HepG2 (cell line): Measurements from ENCODE around the gene ZFP62. TPM values are rescaled to one million over a fixed set of nuclear protein-coding genes. Genes with fewer than 3 reads are reported as not detected.

Experiments
- ATAC-seq: fragments of 200-7000 bp; cut with Tn5 transposase; 3 replicates; pipeline ENCODE4 v1.9.1; 2020; ENCODE audit warnings: mild to moderate bottlenecking, moderate library complexity
- BruUV-seq: library from RNA; stranded (reverse); fragments of 400-500 nt; replicated peaks from 2 replicates; lab custom pipeline; 2021; lab: Mats Ljungman, UMichigan
- CTCF ChIA-PET: fragments of 300-600 bp; formaldehyde crosslinking; extraction: SDS; loops from one replicate; lab custom pipeline; 2021; ENCODE audit warnings: low total read pairs, inconsistent platforms, low intra/inter-chr PET ratio; lab: Yijun Ruan, JAX
- POLR2A ChIA-PET: fragments of 350-600 bp; sonication (Branson Sonifier 250); formaldehyde crosslinking; loops from one replicate; lab custom pipeline; 2020; ENCODE audit warnings: antibody characterized with exemption, inconsistent platforms; lab: Yijun Ruan, JAX
- DNase-seq: peaks from one replicate; pipeline ENCODE4 v3.0.0-alpha.2; 2015; ENCODE audit warnings: low spot score
- FAIRE-seq: peaks from 3 replicates; lab custom pipeline; 2011; peaks lifted over from hg19 to GRCh38; lab: Jason Lieb, UNC
- H2AFZ ChIP-seq: one replicate; pipeline ENCODE4 v1.6.1; 2011; ENCODE audit warnings: low read length, inconsistent platforms
- H3K27ac ChIP-seq: fragments of 300-600 bp; 3 replicates; pipeline ENCODE4 v1.8.0; 2011; ENCODE audit warnings: mixed run types, mild to moderate bottlenecking, mixed read lengths, low read length, inconsistent platforms; ENCODE audit not compliant: insufficient read depth; ENCODE audit errors: extremely low read length
- H3K27me3 ChIP-seq, 2 experiments: fragments of 200-600 bp in 1 of 2; 2 replicates in 1 of 2; 3 replicates in 1 of 2; pipeline versions ENCODE4 v1.6.0 to v1.8.0; 2011; ENCODE audit warnings: low read length in 2 of 2, mild to moderate bottlenecking in 2 of 2, moderate library complexity in 2 of 2, inconsistent platforms in 1 of 2; ENCODE audit not compliant: insufficient read depth in 2 of 2, control insufficient read depth in 1 of 2
- H3K36me3 ChIP-seq, 2 experiments: fragments of 200-600 bp in 1 of 2; replicated peaks in 1 of 2; 2 replicates in 1 of 2; 3 replicates in 1 of 2; pipeline versions ENCODE4 v1.5.1 to v1.8.0; 2011; ENCODE audit warnings: low read length in 2 of 2, inconsistent platforms in 1 of 2; ENCODE audit not compliant: insufficient read depth in 2 of 2, control insufficient read depth in 1 of 2
- H3K4me1 ChIP-seq: 2 replicates; pipeline ENCODE4 v1.5.1; 2012; ENCODE audit warnings: low read length, inconsistent platforms; ENCODE audit not compliant: insufficient read depth
- H3K4me2 ChIP-seq: 2 replicates; pipeline ENCODE4 v1.6.0; 2011; ENCODE audit warnings: low read depth, low read length, inconsistent platforms
- H3K4me3 ChIP-seq, 3 experiments: fragments of 200-600 bp in 1 of 3; sonication (generic), shearing (Covaris generic) in 1 of 3; replicated peaks in 1 of 3; 2 replicates each; pipeline ENCODE4 v1.5.1; 2011 to 2016; ENCODE audit warnings: low read length in 3 of 3, inconsistent platforms in 2 of 3, low read depth in 2 of 3, mild to moderate bottlenecking in 2 of 3, control low read depth in 1 of 3, mixed read lengths in 1 of 3; ENCODE audit not compliant: insufficient read depth in 1 of 3
- H3K79me2 ChIP-seq: one replicate; pipeline ENCODE4 v1.6.1; 2011; ENCODE audit warnings: low read length, inconsistent platforms; ENCODE audit not compliant: insufficient read depth
- H3K9ac ChIP-seq: 2 replicates; pipeline ENCODE4 v1.6.0; 2011; ENCODE audit warnings: mild to moderate bottlenecking, low read depth, low read length, inconsistent platforms; ENCODE audit not compliant: insufficient read depth
- H3K9me3 ChIP-seq: 2 replicates; pipeline ENCODE4 v1.5.1; 2012; ENCODE audit warnings: mild to moderate bottlenecking, low read length
- H4K20me1 ChIP-seq: 2 replicates; pipeline ENCODE4 v1.6.0; 2011; ENCODE audit warnings: inconsistent platforms, mild to moderate bottlenecking, low read length, moderate library complexity; ENCODE audit not compliant: insufficient read depth
- CCAR2 ChIP-seq: fragments of 200-400 bp; formaldehyde crosslinking; optimal IDR thresholded peaks from 2 replicates; pipeline ENCODE3; 2018; ENCODE audit warnings: low read depth, mild to moderate bottlenecking, low read length, moderate library complexity
- GLI4 ChIP-seq: sonication (generic); formaldehyde crosslinking; IDR thresholded peaks from 2 replicates; pipeline ENCODE4 v1.5.1; 2020; ENCODE audit warnings: missing genetic modification reagents, mild to moderate bottlenecking, moderate library complexity, borderline replicate concordance
- RAD51 ChIP-seq: fragments of 450-650 bp; IDR thresholded peaks from 2 replicates; pipeline ENCODE4 v1.6.1; 2016; ENCODE audit warnings: borderline replicate concordance
- TAF1 ChIP-seq: sonication (generic); formaldehyde crosslinking; IDR thresholded peaks from 2 replicates; pipeline ENCODE4 v1.4.0; 2020; ENCODE audit warnings: missing genetic modification reagents
- ZNF18 ChIP-seq: sonication (generic); formaldehyde crosslinking; IDR thresholded peaks from 2 replicates; pipeline ENCODE4 v1.8.0; 2022; ENCODE audit warnings: mild to moderate bottlenecking, missing genetic modification reagents; ENCODE audit not compliant: insufficient replicate concordance
- ZNF441 ChIP-seq: sonication (generic); formaldehyde crosslinking; IDR thresholded peaks from 2 replicates; pipeline ENCODE4 v1.7.0; 2021; ENCODE audit warnings: missing genetic modification reagents, borderline replicate concordance
- ZNF724P ChIP-seq: sonication (generic); formaldehyde crosslinking; IDR thresholded peaks from 2 replicates; pipeline ENCODE4 v1.8.0; 2022; ENCODE audit warnings: missing genetic modification reagents, borderline replicate concordance
- WGBS: methylation state at CpG from one replicate; pipeline ENCODE4 v1.1.6; 2017; ENCODE audit warnings: low lambda C conversion rate; 5-methylcytosine and 5-hydroxymethylcytosine counted together
- in situ Hi-C: cut with HindIII; loops from 2 replicates; pipeline ENCODE4 v1.10.0; 2017; ENCODE audit warnings: low pct_unique_long_range_greater_than_20kb; ENCODE audit not compliant: extremely low pct_ligation_motif_present
- intact Hi-C: fragments of 100-400 bp; cut with micrococcal nuclease; formaldehyde crosslinking; loops from one replicate; pipeline ENCODE4 v1.10.0; 2022; ENCODE audit not compliant: unreplicated experiment
- polyA plus RNA-seq, 8 experiments: library from polyadenylated mRNA; depleted of rRNA in 3 of 8; stranded (reverse) in 7 of 8; unstranded in 1 of 8; fragments of >200 nt; fragmentation: Illumina TruSeq in 4 of 8; extraction: Trizol in 4 of 8; gene quantifications; 2 replicates each; pipeline versions ENCODE4 v1.2.1 to v1.2.3, GENCODE V29; 2011 to 2016; ENCODE audit warnings: low read depth in 4 of 8, missing spikeins in 1 of 8, mixed read lengths in 1 of 8; ENCODE audit not compliant: insufficient read depth in 1 of 8
- total RNA-seq, 5 experiments: library from RNA; depleted of rRNA; stranded (reverse); fragments of >200 nt; fragmentation: Illumina TruSeq; extraction: Trizol; gene quantifications; 2 replicates each; pipeline ENCODE4 v1.2.3, GENCODE V29; 2016; ENCODE audit warnings: low read depth in 1 of 5
- TF ChIP-seq, protein P1 (sequence below): sonication (generic); formaldehyde crosslinking; IDR thresholded peaks from 2 replicates; pipeline ENCODE4 v1.4.0; 2020; ENCODE audit warnings: mild to moderate bottlenecking, missing genetic modification reagents
- TF ChIP-seq, protein P2 (sequence below): sonication (generic); formaldehyde crosslinking; IDR thresholded peaks from 2 replicates; pipeline ENCODE4 v1.4.0; 2020; ENCODE audit warnings: missing genetic modification reagents, low read depth, mild to moderate bottlenecking, borderline replicate concordance

ZFP62 gene
- total and polyA plus RNA-seq, 2 of the 13 experiments (the other 11 are each of a cell fraction or from before 2014, with no cell fraction given) = 8.2 to 19.4 TPM

DNA sequence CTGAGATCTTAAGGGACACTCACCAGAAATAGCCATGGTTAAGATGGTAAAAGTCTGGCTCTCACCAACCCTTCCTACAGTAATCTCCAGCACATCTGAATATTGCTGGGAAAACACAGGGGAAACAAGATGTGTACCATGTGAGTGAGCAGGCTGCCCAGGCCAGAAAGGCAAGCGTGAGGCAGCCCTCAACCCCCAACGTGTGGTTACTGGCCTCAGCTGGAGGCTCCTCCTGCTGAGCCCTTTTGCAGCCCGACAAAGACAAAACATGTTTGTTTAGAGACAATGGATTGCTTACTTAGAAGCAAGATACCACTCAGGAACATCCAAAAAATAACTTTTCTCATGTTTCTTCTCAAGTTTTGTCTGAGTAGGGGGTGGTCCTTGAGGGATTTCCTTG, 16.6 kb downstream of the ZFP62 start:
- ChIA-PET CTCF (no interaction called here), POLR2A (no interaction called here)
- Histone ChIP-seq H2AFZ (no peak overlapping the region), H3K27me3 (no peaks in the 10 kb centered on the region), H3K36me3 (peaks cover 0 to 5% of the 10 kb centered on the region in 2 experiments; a peak in 3 of 5 replicates), H3K4me2 (no peak overlapping the region), H3K4me3 (no peak overlapping the region), H3K9ac (no peak overlapping the region), H3K9me3 (no peaks in the 10 kb centered on the region), H3K79me2 (no peaks in the 10 kb centered on the region), H3K4me1 (no peaks in the 10 kb centered on the region), H4K20me1 (no peaks in the 10 kb centered on the region), H3K27ac (no peak overlapping the region)
- DNase-seq (no peak), ATAC-seq (no peak), FAIRE-seq (no peak)
- WGBS = 70% methylated on average over 3 of the region's 3 CpGs
- in situ Hi-C loops = no loop called here
- no TSS peak for BruUV-seq
- intact Hi-C loops = no loop called here
- no peak for TF ChIP-seq ZNF18
- TF ChIP-seq CCAR2 = no peak
- TF ChIP-seq RAD51 = no peak
- TF ChIP-seq GLI4 = no peak
- TF ChIP-seq ZNF441 (CRISPR knock-in tag) = no peak
- no peak for TF ChIP-seq TAF1 (CRISPR knock-in tag)
- TF ChIP-seq, protein P1, sequence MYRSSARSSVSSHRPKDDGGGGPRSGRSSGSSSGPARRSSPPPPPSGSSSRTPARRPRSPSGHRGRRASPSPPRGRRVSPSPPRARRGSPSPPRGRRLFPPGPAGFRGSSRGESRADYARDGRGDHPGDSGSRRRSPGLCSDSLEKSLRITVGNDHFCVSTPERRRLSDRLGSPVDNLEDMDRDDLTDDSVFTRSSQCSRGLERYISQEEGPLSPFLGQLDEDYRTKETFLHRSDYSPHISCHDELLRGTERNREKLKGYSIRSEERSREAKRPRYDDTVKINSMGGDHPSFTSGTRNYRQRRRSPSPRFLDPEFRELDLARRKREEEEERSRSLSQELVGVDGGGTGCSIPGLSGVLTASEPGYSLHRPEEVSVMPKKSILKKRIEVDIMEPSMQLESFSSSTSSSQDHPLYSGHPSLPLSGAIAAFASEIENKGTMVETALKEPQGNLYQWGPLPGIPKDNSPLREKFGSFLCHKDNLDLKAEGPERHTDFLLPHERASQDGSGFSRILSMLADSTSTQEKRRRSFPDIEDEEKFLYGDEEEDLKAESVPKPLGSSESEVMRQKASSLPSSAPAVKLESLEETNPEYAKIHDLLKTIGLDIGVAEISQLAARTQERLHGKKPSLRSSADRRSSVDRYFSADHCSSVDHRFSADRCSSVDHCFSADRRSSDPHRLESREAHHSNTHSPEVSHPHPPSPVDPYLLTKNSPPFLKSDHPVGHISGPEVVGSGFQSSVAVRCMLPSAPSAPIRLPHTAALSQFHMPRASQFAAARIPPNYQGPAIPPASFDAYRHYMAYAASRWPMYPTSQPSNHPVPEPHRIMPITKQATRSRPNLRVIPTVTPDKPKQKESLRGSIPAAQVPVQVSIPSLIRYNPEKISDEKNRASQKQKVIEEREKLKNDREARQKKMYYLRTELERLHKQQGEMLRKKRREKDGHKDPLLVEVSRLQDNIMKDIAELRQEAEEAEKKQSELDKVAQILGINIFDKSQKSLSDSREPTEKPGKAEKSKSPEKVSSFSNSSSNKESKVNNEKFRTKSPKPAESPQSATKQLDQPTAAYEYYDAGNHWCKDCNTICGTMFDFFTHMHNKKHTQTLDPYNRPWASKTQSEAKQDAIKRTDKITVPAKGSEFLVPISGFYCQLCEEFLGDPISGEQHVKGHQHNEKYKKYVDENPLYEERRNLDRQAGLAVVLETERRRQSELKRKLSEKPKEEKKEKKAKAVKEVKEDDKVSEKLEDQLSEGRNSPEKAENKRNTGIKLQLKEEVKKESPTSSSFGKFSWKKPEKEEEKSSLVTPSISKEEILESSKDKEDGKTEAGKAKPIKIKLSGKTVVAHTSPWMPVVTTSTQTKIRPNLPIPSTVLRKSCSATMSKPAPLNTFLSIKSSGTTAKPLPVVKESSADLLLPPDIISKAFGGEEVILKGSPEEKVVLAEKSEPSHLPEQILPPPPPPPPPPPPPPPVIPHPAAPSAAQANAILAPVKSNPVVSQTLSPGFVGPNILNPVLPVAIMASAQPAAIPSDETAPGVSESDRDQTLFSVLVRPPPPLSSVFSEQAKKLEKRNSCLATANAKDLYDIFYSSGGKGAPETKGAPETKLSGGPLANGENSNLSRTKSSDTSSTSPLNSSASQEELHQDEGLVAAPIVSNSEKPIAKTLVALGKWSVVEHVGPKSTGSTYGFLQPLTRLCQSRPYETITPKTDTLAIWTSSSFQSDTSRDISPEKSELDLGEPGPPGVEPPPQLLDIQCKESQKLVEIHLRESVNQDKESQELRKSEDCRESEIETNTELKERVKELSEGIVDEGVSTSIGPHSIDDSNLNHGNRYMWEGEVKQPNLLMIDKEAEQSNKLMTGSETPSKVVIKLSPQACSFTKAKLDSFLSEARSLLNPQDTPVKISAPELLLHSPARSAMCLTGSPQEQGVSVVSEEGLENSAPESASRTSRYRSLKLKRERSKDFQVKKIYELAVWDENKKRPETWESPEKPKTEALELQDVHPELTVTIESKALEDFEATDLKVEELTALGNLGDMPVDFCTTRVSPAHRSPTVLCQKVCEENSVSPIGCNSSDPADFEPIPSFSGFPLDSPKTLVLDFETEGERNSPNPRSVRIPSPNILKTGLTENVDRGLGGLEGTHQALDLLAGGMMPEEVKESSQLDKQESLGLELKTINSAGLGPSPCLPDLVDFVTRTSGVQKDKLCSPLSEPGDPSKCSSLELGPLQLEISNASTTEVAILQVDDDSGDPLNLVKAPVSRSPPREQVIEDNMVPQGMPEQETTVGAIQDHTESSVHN (CRISPR knock-in tag) = no peak
- TF ChIP-seq ZNF724P (CRISPR knock-in tag) = no peak
- TF ChIP-seq, protein P2, sequence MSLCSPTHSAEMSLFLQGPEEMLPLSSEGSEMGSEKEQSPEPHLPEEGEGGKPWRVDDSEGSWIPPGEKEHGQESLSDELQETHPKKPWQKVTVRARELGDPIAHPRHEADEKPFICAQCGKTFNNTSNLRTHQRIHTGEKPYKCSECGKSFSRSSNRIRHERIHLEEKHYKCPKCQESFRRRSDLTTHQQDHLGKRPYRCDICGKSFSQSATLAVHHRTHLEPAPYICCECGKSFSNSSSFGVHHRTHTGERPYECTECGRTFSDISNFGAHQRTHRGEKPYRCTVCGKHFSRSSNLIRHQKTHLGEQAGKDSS (CRISPR knock-in tag) = no peak
